Sciatic nerve (tissue), 2 donors: ENCODE measurements around the gene E4F1. TPM values are rescaled to one million over a fixed set of nuclear protein-coding genes. Genes with fewer than 3 reads are reported as not detected.

ENCODE experiments used
- ATAC-seq: fragments of 200-7000 bp; cut with Tn5 transposase; one replicate; pipeline ENCODE4 v1.9.1; 2020; ENCODE audit warnings: mild to moderate bottlenecking, moderate library complexity
- DNase-seq: peaks from one replicate; pipeline ENCODE4 v3.0.0-alpha.2; 2020; ENCODE audit warnings: low spot score
- intact Hi-C: fragments of 100-400 bp; cut with DNase I; formaldehyde crosslinking; loops from one replicate; pipeline ENCODE4 v1.14.2; 2022
- total RNA-seq: library from RNA; stranded (reverse); fragmentation: NEBNext Ultra II Directional; extraction: Animal tissue kit (Norgen Biotek cat#: 25700); gene quantifications from one replicate; pipeline ENCODE4 v1.2.1, GENCODE V29; 2021
- donor health status: DM: no; HTN: no; CAD: no.
- donor health status: DM: no; HTN: no; CAD: no.

E4F1 gene
- total RNA-seq, 1 donor from 2014 or later = 22.3 TPM

- intact Hi-C loops = no loop called here
- ATAC-seq = peak; percentile 88
- peak; percentile 90 for DNase-seq
Measured at GRCh38 chr16:2205104-2205966, 18.1 kb upstream of the E4F1 start, which contains the start of gene MLST8. Gene MLST8 (plus strand): TSS chr16:2205454. CDS start chr16:2206086, 632 bp downstream.

- no peak for DNase-seq
- ATAC-seq = peak; percentile 16
Measured at GRCh38 chr16:2205967-2206313, 17.5 kb upstream of the E4F1 start.

GRCh38 chr16:2206420-2206779, 17.0 kb upstream of the E4F1 start:
- no peak for ATAC-seq
- DNase-seq = no peak
- intact Hi-C loops = no loop called here

More at GRCh38 chr16:2205967-2206313, 17.5 kb upstream of the E4F1 start:
- intact Hi-C loops = no loop called here

DNA sequence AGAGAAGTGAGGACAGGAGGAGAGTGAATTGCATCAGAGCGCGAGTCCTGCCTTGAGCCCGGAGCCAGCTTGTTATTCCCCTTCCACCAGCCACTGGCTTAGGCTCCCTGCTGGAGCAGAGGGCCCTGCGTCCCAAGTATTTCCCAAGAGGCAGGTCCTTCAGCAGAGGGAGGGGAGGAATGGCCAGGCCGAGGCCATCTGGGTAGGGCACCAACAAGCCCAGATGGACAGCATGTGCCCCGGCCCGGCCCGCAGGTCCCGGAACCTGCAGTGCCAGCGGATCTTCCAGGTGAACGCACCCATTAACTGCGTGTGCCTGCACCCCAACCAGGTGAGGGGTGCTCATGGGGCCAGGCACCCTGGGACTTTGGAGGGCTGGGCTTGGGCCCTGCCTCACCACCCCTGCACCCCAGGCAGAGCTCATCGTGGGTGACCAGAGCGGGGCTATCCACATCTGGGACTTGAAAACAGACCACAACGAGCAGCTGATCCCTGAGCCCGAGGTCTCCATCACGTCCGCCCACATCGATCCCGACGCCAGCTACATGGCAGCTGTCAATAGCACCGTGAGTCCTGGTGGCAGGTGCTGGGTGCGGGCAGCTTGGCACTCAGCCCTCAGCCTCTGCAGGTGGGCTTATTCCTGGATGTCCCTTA, 16.5 kb upstream of the E4F1 start:
- intact Hi-C loops = no loop called here
- DNase-seq = no peak
- ATAC-seq = no peak

DNA sequence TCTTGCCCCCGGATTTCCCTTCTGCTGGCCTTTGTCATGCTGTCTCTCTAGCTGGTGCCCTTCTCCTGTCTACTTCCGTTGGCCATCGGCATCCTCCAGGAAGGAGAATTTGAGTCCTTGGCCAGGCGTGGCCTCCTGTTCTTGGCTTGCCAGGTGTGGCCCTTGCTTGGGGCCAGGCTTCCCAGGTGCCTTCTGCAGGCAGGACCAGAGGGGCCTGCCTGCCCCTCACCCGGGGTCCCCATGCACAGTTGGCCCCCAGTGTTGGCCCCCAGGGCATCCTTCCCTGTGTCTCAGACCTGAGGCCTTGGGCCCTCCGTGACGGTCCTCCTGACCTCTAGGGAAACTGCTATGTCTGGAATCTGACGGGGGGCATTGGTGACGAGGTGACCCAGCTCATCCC, 15.5 kb upstream of the E4F1 start:
- intact Hi-C loops = no loop called here
- no peak for ATAC-seq
- no peak for DNase-seq

DNA sequence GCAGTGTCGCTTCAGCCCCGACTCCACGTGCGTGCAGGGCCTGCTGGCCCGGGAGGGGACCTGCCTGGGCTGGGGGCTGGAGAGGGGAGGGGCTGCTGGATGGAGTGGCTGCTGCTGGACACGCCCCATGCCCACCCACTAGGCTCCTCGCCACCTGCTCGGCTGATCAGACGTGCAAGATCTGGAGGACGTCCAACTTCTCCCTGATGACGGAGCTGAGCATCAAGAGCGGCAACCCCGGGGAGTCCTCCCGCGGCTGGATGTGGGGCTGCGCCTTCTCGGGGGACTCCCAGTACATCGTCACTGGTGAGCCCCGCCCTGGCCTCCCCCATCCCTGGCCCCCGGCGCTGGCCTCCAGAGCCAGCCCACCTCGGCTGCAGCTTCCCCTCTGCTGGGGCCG, 15.1 kb upstream of the E4F1 start:
- ATAC-seq = no peak
- intact Hi-C loops = no loop called here
- DNase-seq = no peak

GRCh38 chr16:2208772-2209171, 14.6 kb upstream of the E4F1 start:
- no peak for DNase-seq
- ATAC-seq = no peak
- intact Hi-C loops = no loop called here

DNA sequence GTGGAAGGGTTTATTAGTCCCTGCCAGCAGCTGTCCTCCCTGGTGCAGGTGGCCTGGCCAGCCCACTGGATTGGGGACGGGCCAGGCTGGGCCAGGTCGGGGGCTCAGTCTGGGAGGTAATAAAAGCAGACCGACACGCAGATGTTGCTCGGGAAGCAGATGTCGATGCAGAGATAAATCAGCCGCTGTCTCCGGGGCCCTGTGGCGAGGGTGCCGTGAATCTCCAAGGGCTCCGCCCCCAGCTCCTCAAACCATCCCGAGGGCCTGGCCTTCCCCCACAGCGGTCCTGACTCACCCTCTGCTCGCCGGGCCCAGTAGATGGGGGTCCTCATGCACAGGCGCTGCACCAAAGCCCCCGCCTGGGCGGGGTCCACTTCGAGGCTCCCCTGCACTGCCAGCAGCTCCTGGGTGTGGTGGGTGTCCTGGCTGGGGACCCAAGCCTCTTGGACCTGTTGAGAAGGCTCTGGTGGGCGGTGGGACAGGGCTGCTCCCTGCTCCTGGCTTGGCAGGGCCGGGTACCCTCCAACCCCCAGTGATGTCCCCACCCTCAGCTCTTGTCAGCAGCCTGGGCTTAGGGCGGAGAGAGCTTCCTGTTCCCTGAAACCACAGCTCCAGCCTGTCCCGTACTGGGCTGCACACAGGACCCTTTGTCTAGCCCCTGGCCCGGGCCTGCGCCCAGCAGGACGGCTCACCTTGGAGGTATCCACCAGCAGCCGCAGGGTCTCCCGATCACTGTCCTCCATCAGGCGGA, 14.0 kb upstream of the E4F1 start:
- no peak for ATAC-seq
- no peak for DNase-seq
- intact Hi-C loops = no loop called here

DNA sequence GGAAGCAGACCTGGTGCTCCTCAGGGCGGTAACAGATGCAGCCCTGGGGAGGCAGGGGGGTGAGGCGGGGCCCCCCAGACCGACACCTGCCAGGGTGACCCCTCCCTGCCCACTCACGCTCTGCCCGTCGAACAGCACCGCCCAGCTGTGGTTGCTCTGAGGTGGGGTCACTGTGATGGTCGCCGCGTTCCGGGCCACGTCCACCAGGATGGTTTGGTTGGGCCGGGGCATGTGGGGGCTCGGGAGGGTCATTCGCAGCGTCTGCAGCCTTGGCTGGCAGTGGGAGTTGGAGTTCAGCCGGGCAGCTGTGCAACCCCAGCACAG, 13.4 kb upstream of the E4F1 start:
- DNase-seq = no peak
- ATAC-seq = no peak
- intact Hi-C loops = no loop called here

GRCh38 chr16:2210386-2211365, 12.7 kb upstream of the E4F1 start, which contains the start of gene BRICD5:
Gene BRICD5 (minus strand): TSS chr16:2210863. CDS start chr16:2210833, 30 bp downstream.
- ATAC-seq = no peak
- no peak for DNase-seq
- intact Hi-C loops = no loop called here

DNA sequence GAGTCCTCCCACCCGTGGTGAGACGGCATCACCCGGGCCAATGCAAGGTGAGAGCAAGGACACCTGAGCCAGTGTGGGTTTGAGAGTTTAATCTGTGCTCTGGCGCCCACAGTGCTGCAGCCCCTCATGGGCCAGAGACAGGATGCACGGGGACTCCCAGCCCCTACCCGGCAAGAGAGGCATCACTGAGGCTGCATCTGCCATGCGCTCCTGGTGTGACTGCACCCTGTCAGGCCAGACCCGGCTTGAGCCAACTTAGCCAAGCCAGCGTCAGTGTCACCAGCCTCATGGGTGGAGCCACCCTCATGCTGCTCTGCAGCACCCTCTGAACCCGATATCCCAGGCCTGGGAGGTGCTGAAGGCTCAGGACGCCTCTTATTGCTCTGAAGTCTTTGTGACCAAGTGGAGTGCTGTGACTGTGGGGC, 11.5 kb upstream of the E4F1 start:
- DNase-seq (no peak), ATAC-seq (no peak)
- intact Hi-C loops = no loop called here

DNA sequence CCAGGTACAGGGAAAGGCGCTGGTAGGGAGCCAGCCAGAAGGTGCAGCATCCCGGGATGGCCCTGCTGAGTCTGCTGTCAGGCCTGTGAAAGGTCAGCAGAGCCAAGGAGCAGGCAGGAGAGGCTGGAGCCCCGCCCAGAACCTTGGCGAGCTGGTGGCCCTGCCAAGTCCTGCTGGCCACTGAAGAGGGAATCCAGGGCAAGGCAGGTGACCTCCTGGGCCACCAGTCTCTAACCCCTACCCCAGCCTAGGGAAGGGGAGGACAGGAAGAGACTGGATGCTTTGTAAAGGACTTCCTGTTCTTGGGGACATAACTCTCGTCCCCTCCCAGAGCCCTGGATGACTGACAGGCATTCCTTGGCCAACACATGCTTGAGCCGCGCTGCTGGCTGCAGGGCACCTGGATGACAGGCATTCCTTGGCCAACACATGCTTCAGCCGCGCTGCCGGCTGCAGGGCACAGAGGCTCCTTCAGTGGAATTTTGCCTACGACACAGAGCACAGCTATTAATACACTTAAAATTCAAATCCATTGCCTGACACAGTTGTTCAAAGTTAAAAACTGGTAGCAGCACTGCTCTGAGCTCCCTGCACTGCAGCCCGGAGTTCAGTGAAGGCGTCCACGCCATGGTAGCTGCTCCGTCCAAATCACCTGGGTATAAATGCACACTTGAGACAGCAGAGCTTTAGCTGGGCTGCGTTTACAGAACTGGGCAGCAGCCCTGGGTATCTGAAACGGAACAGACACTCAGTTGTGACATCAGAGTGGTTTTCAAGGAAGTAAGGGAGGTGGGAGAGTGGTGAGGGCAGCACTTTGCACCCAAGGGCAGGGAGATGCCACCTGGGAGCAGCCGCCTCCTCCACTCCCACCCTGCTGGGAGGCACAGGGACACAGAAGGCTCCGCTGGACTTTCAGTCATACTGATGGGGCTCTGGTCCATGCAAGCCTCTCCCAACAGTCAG, 10.7 kb upstream of the E4F1 start:
- DNase-seq (no peak), ATAC-seq (no peak)
- intact Hi-C loops = no loop called here

- ATAC-seq (no peak), DNase-seq (no peak)
- intact Hi-C loops = no loop called here
Measured at GRCh38 chr16:2213817-2214718, 9.3 kb upstream of the E4F1 start.

DNA sequence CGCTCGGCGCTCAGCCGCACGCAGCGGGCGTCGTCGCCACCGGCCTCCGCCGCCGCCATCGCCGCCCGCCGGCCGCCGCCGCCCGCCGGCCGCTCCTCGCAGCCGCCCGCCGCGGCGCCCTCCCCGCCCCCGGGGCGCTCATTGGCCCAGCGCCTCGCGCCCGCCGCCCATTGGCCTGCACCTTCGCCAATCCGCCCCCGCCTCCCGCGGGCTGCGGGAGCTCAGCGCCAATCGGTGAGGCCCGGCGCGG, 8.7 kb upstream of the E4F1 start, which contains the start of gene PGP:
PGP (minus strand) TSS at position 122 of the 250 bp plus-strand sequence; CDS start at position 59, 63 bp downstream.
- intact Hi-C loops = no loop called here
- no peak for DNase-seq
- peak; percentile 96 for ATAC-seq

DNA sequence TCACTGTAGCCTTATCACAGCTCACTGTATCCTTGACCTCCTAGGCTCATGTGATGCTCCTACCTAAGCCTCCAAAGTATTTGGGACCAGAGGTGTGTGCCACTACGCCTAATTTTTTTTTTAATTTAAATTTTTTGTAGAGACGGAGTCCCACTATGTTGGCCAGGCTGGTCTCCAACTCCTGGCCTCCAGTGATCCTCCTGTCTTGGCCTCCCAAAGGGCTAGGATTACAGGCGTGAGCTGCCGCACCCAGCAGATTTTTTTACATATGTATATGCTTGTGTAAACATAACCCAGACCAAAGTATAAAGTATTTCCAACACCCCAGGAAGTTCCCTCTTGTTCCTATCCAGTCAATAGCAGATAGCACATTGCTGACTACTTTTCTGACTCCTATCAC, 7.1 kb upstream of the E4F1 start:
- intact Hi-C loops = no loop called here

GRCh38 chr16:2223942-2224486, 623 bp downstream of the E4F1 start:
- DNase-seq = no peak
- intact Hi-C loops = no loop called here
- peak; percentile 45 for ATAC-seq

More for the DNA sequence above, 7.1 kb upstream of the E4F1 start:
- DNase-seq (no peak), ATAC-seq (no peak)
